K562 (cell line): ENCODE results near the gene LRRC8A. TPM values are rescaled to one million over a fixed set of nuclear protein-coding genes. Genes with fewer than 3 reads are reported as not detected.
A peak's percentile ranks its signal among the peaks of the same experiment; 100 is the strongest.
"Not testable (repeated sequence)": the region's sequence is repeated elsewhere in the genome, so short reads cannot be mapped to it uniquely, and the experiment has no call there.

Experiments used
- ATAC-seq: fragments of 200-7000 bp; cut with Tn5 transposase; 3 replicates; pipeline ENCODE4 v1.9.1; 2020; ENCODE audit warnings: moderate library complexity
- BruUV-seq: library from RNA; stranded (reverse); fragments of 400-500 nt; replicated peaks from 2 replicates; lab custom pipeline; 2021; lab: Mats Ljungman, UMichigan
- CTCF ChIA-PET: fragments of 300-600 bp; formaldehyde crosslinking; extraction: SDS; loops from one replicate; lab custom pipeline; 2021; ENCODE audit warnings: low intra/inter-chr PET ratio; lab: Yijun Ruan, JAX
- POLR2A ChIA-PET: fragments of 300-600, 350-650 bp; sonication (Branson Sonifier 250); formaldehyde crosslinking; extraction: SDS; loops from one replicate; lab custom pipeline; 2021; ENCODE audit warnings: antibody characterized with exemption, inconsistent platforms; lab: Yijun Ruan, JAX
- DNase-seq, 4 experiments: peaks; one replicate each; pipeline versions ENCODE4 v3.0.0 to v3.0.0-alpha.2; 2011 to 2018; ENCODE audit warnings: low spot score in 3 of 4, mixed read lengths in 3 of 4; ENCODE audit errors: extremely low read depth in 1 of 4
- FAIRE-seq: peaks from 2 replicates; lab custom pipeline; 2011; peaks lifted over from hg19 to GRCh38; lab: Jason Lieb, UNC
- H2AFZ ChIP-seq: 2 replicates; pipeline ENCODE4 v1.6.0; 2011; ENCODE audit warnings: low read depth, low read length, control low read depth, inconsistent platforms
- H3K27ac ChIP-seq: fragments of 200-600 bp; 3 replicates; pipeline ENCODE4 v1.8.0; 2011; ENCODE audit warnings: low read depth, mild to moderate bottlenecking, control low read depth, inconsistent platforms, low read length, moderate library complexity, mixed read lengths; ENCODE audit errors: extremely low read depth
- H3K27me3 ChIP-seq, 2 experiments: fragments of 300-600 bp in 1 of 2; 2 replicates in 1 of 2; 3 replicates in 1 of 2; pipeline versions ENCODE4 v1.6.0 to v1.8.0; 2011; ENCODE audit warnings: inconsistent platforms in 2 of 2, low read length in 2 of 2, mild to moderate bottlenecking in 1 of 2, mixed read lengths in 1 of 2, moderate library complexity in 1 of 2; ENCODE audit not compliant: control insufficient read depth in 2 of 2, insufficient read depth in 2 of 2
- H3K36me3 ChIP-seq: fragments of 300-600 bp; 3 replicates; pipeline ENCODE4 v1.8.0; 2011; ENCODE audit warnings: mild to moderate bottlenecking, low read length, inconsistent platforms; ENCODE audit not compliant: control insufficient read depth, insufficient read depth
- H3K4me1 ChIP-seq, 2 experiments: fragments of 200-600 bp in 1 of 2; replicated peaks in 1 of 2; 2 replicates in 1 of 2; 3 replicates in 1 of 2; pipeline versions ENCODE4 v1.5.1 to v1.8.0; 2011; ENCODE audit warnings: inconsistent platforms in 2 of 2, low read length in 2 of 2, mild to moderate bottlenecking in 1 of 2, mixed read lengths in 1 of 2, moderate library complexity in 1 of 2; ENCODE audit not compliant: control insufficient read depth in 2 of 2, insufficient read depth in 2 of 2
- H3K4me2 ChIP-seq: 2 replicates; pipeline ENCODE4 v1.6.1; 2011; ENCODE audit warnings: low read length, control low read depth, inconsistent platforms, mixed read lengths; ENCODE audit not compliant: insufficient read depth
- H3K4me3 ChIP-seq: fragments of 200-600 bp; sonication (generic), shearing (Covaris generic); 2 replicates; pipeline ENCODE4 v1.5.1; 2016; ENCODE audit warnings: control low read depth, inconsistent platforms
- H3K79me2 ChIP-seq: fragments of 200-600 bp; 3 replicates; pipeline ENCODE4 v1.8.0; 2011; ENCODE audit warnings: low read length, inconsistent platforms; ENCODE audit not compliant: control insufficient read depth, insufficient read depth
- H3K9ac ChIP-seq, 2 experiments: 2 replicates each; pipeline versions ENCODE4 v1.6.0 to v1.6.1; 2011; ENCODE audit warnings: low read depth in 2 of 2, low read length in 2 of 2, control low read depth in 1 of 2, inconsistent platforms in 1 of 2, mild to moderate bottlenecking in 1 of 2, mixed read lengths in 1 of 2; ENCODE audit not compliant: insufficient read depth in 1 of 2
- H3K9me1 ChIP-seq: one replicate; pipeline ENCODE4 v1.6.0; 2011; ENCODE audit warnings: inconsistent platforms, mild to moderate bottlenecking, low read length, moderate library complexity; ENCODE audit not compliant: control insufficient read depth, insufficient read depth
- H3K9me3 ChIP-seq: replicated peaks from 2 replicates; pipeline ENCODE4 v1.5.1; 2011; ENCODE audit warnings: low read depth, low read length, inconsistent platforms; ENCODE audit not compliant: control insufficient read depth, insufficient read depth
- H4K20me1 ChIP-seq: replicated peaks from 2 replicates; pipeline ENCODE4 v1.6.1; 2011; ENCODE audit warnings: low read length, inconsistent platforms, mixed read lengths; ENCODE audit not compliant: control insufficient read depth, insufficient read depth
- BRCA1 ChIP-seq, 2 experiments: fragments of 450-650 bp in 1 of 2; sonication (generic) in 1 of 2; formaldehyde crosslinking in 1 of 2; IDR thresholded peaks; 2 replicates each; pipeline versions ENCODE4 v1.5.0 to v1.6.1; 2017 to 2020; ENCODE audit warnings: mild to moderate bottlenecking in 1 of 2, missing genetic modification reagents in 1 of 2
- E2F3 ChIP-seq: fragments of 250-450 bp; sonication (Bioruptor Pico); IDR thresholded peaks from 2 replicates; pipeline ENCODE4 v1.4.0; 2020; ENCODE audit warnings: mild to moderate bottlenecking
- ELF2 ChIP-seq: fragments of 250-450 bp; sonication (Bioruptor Pico); IDR thresholded peaks from 2 replicates; pipeline ENCODE4 v1.5.0; 2021; ENCODE audit warnings: mild to moderate bottlenecking
- SIN3B ChIP-seq: fragments of 450-650 bp; IDR thresholded peaks from 2 replicates; pipeline ENCODE4 v1.6.1; 2017; ENCODE audit warnings: low read depth, mild to moderate bottlenecking, moderate library complexity
- SREBF2 ChIP-seq: sonication (generic); formaldehyde crosslinking; IDR thresholded peaks from 2 replicates; pipeline ENCODE4 v1.4.0; 2020; ENCODE audit warnings: mild to moderate bottlenecking, missing genetic modification reagents
- ZFP36 ChIP-seq: fragments of 150-350 bp; IDR thresholded peaks from 2 replicates; pipeline ENCODE4 v1.6.1; 2018; ENCODE audit warnings: low read length, low read depth; ENCODE audit not compliant: partially characterized antibody
- WGBS: fragments of 100-300 bp; shearing (Covaris generic); methylation state at CpG from one replicate; pipeline ENCODE4 v1.1.6; 2016; ENCODE audit warnings: low coverage, mixed read lengths; ENCODE audit not compliant: insufficient coverage; ENCODE audit errors: missing lambda C conversion rate; 5-methylcytosine and 5-hydroxymethylcytosine counted together
- in situ Hi-C: fragments of 300-500 bp; cut with MboI; formaldehyde crosslinking; loops from 4 replicates; pipeline ENCODE4 v1.15.0; 2018; ENCODE audit warnings: inconsistent platforms, mixed read lengths
- intact Hi-C: fragments of 100-400 bp; cut with micrococcal nuclease; formaldehyde crosslinking; loops from 2 replicates; pipeline ENCODE4 v1.14.2; 2022
- polyA plus RNA-seq, 8 experiments: library from polyadenylated mRNA; depleted of rRNA in 4 of 8; stranded (reverse) in 5 of 8; unstranded in 3 of 8; fragments of >200 nt; fragmentation: Nextera tagmentation in 2 of 8; fragmentation: Illumina TruSeq in 1 of 8; extraction: Ambion mirVana in 2 of 8; extraction: Trizol in 1 of 8; gene quantifications; 2 replicates each; pipeline versions ENCODE4 v1.2.1 to v1.2.3, GENCODE V29; 2011 to 2014; ENCODE audit warnings: inconsistent platforms in 1 of 8, missing spikeins in 1 of 8
- total RNA-seq, 7 experiments: library from RNA; depleted of rRNA in 6 of 7; stranded (reverse); fragments of >200 nt in 6 of 7; fragmentation: Illumina TruSeq in 2 of 7; extraction: Trizol in 2 of 7; gene quantifications; 2 replicates each; pipeline versions ENCODE4 v1.2.1 to v1.2.3, GENCODE V29; 2011 to 2021; ENCODE audit warnings: low replicate concordance in 1 of 7
- TF ChIP-seq, protein P1 (sequence below): fragments of 200-800 bp; sonication (Bioruptor generic); IDR thresholded peaks from 2 replicates; pipeline ENCODE4 v1.6.1; 2016; ENCODE audit warnings: missing genetic modification characterization, missing compliant biosample characterization

The LRRC8A gene
- total and polyA plus RNA-seq, 9 of the 15 experiments (the other 6 are each of a cell fraction or from before 2014, with no cell fraction given), result 2.9 to 24.7 (median 8.9) TPM

DNA sequence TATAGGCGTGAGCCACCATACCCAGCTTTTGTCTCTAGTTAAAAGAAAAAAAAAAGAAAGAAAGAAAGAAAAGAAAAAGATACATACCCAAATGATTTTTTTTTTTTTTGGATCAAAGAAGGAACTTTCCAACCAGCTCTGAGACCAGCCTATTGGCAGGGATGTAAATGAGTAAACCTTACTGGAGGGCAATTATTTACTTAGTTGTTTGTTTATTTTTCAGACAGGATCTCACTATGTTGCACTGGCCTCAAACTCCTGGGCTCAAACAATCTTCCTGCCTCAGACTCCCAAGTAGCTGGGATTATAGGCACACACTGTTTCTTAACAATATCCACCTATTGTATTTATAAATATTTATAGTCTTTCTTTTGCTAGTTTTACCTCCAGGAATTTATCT, 41.4 kb upstream of the LRRC8A start (continued):
- TF ChIP-seq, protein P1, sequence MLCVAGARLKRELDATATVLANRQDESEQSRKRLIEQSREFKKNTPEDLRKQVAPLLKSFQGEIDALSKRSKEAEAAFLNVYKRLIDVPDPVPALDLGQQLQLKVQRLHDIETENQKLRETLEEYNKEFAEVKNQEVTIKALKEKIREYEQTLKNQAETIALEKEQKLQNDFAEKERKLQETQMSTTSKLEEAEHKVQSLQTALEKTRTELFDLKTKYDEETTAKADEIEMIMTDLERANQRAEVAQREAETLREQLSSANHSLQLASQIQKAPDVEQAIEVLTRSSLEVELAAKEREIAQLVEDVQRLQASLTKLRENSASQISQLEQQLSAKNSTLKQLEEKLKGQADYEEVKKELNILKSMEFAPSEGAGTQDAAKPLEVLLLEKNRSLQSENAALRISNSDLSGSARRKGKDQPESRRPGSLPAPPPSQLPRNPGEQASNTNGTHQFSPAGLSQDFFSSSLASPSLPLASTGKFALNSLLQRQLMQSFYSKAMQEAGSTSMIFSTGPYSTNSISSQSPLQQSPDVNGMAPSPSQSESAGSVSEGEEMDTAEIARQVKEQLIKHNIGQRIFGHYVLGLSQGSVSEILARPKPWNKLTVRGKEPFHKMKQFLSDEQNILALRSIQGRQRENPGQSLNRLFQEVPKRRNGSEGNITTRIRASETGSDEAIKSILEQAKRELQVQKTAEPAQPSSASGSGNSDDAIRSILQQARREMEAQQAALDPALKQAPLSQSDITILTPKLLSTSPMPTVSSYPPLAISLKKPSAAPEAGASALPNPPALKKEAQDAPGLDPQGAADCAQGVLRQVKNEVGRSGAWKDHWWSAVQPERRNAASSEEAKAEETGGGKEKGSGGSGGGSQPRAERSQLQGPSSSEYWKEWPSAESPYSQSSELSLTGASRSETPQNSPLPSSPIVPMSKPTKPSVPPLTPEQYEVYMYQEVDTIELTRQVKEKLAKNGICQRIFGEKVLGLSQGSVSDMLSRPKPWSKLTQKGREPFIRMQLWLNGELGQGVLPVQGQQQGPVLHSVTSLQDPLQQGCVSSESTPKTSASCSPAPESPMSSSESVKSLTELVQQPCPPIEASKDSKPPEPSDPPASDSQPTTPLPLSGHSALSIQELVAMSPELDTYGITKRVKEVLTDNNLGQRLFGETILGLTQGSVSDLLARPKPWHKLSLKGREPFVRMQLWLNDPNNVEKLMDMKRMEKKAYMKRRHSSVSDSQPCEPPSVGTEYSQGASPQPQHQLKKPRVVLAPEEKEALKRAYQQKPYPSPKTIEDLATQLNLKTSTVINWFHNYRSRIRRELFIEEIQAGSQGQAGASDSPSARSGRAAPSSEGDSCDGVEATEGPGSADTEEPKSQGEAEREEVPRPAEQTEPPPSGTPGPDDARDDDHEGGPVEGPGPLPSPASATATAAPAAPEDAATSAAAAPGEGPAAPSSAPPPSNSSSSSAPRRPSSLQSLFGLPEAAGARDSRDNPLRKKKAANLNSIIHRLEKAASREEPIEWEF (CRISPR knock-in tag), result no peak
- TF ChIP-seq SIN3B (no peak), SREBF2 (no peak)

DNA sequence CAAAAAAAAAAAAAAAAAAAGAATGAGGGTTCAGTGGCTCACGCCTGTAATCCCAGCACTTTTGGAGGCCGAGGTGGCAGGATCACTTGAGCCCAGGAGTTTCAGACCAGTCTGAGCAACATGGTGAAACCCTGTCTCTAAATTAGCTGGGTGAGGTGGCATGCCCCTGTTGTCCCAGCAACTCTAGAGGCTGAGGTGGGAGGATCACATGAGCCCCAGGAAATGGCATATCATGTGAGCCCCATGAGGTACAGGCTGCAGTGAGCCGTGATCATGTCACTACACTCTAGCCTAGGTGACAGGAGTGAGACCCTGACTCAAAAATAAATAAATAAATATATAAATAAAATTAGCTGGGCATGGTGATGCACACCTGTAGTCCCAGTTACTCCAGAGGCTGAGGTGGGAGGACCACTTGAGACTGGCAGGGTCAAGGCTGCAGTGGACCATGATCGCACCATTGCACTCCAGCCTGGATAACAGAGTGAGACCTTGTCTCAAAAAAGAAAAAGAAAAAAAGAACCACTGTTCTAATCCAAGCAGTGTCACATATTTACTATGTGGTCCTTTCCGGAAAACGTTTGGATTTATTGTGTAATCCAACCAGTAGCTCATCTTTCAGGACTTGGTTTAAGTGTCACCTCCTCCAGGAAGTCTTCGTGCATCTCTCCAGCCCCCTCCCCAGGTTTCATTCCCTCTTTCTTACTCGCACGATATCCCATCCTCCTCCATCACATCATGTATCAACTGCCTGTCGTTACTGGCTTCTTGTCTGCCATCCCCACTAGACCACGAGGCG, 40.0 kb upstream of the LRRC8A start:
- DNase-seq (no peak), ATAC-seq (no peak), FAIRE-seq (no peak)
- H4K20me1 ChIP-seq, result no peaks in the 10 kb centered on the region
- BruUV-seq, result no TSS peak
- in situ Hi-C loops (no loop called here), intact Hi-C loops (no loop called here)
- H3K9me3 ChIP-seq, result no peaks in the 10 kb centered on the region
- 81% methylated on average over 12 of the region's 12 CpGs for WGBS
- peaks cover 4% of the 10 kb centered on the region; the same call in 1 of the 3 replicates for H3K79me2 ChIP-seq
- H2AFZ ChIP-seq, result no peak overlapping the region
- peaks cover 11% of the 10 kb centered on the region; the same call in 2 of the 3 replicates for H3K36me3 ChIP-seq
- ChIA-PET CTCF (no interaction called here), POLR2A (no interaction called here)
- peak overlapping the region in 1 of 2 experiments; percentile 67; a peak in 1 of 4 replicates for H3K9ac ChIP-seq
- no peaks in the 10 kb centered on the region for H3K27me3 ChIP-seq
- no peak overlapping the region for H3K4me2 ChIP-seq
- no peak overlapping the region for H3K4me3 ChIP-seq
- TF ChIP-seq ZFP36 (peak; percentile 54), BRCA1 (IDR thresholded peaks at IDR 0.05) (no peak), BRCA1 (CRISPR knock-in tag; IDR thresholded peaks at IDR 0.05) (no peak), E2F3 (no peak), ELF2 (no peak)
- H3K9me1 ChIP-seq, result peaks cover 10% of the 10 kb centered on the region
- H3K27ac ChIP-seq, result no peak overlapping the region
- peaks cover 21% of the 10 kb centered on the region in 2 experiments; a peak in 4 of 5 replicates for H3K4me1 ChIP-seq

DNA sequence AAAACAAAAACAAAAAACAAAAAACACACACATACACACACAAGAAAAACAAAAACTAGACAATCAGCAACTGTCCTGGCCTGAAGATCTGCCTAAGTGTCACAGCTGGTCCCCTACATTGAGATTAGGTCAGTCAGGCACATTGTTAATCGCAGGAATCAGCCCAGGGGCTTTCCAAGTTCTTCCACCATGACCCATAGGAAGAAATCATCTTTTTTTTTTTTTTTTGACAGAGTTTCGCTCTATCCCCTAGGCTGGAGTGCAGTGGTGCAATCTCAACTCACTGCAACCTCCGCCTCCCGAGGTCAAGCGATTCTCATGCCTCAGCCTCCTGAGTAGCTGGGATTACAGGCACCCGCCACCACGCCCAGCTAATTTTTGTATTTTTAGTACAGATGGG, 38.8 kb upstream of the LRRC8A start:
- ATAC-seq, FAIRE-seq, CTCF ChIA-PET, DNase-seq, H3K36me3 ChIP-seq, H3K79me2 ChIP-seq, H3K4me2 ChIP-seq, H3K9ac ChIP-seq, H3K27ac ChIP-seq, H4K20me1 ChIP-seq, BruUV-seq, H3K9me1 ChIP-seq, H3K27me3 ChIP-seq, intact Hi-C loops, H3K4me3 ChIP-seq, H2AFZ ChIP-seq, in situ Hi-C loops, H3K9me3 ChIP-seq: not testable (repeated sequence)
- H3K4me1 ChIP-seq, result peaks cover 21 to 26% of the 10 kb centered on the region in 2 experiments; a peak in 4 of 5 replicates
- POLR2A ChIA-PET, result interaction anchor here (0.6 kb wide), 1 partner anchor 13 kb away, joined by 3 read pairs; the partner anchor contains the start of gene SPOUT1
- 77% methylated on average over 4 of the region's 7 CpGs for WGBS
